SK-N-SH (cell line): ENCODE results near the gene MFSD8. TPM values are rescaled to one million over a fixed set of nuclear protein-coding genes. Genes with fewer than 3 reads are reported as not detected.

Source experiments
- CTCF ChIA-PET: fragments of 300-600, 350-600 bp; formaldehyde crosslinking; extraction: SDS; loops from one replicate; lab custom pipeline; 2021; lab: Yijun Ruan, JAX
- POLR2A ChIA-PET: fragments of 350-600 bp; sonication (Branson Sonifier 250); formaldehyde crosslinking; extraction: SDS; loops from one replicate; lab custom pipeline; 2020; ENCODE audit warnings: antibody characterized with exemption, inconsistent platforms; lab: Yijun Ruan, JAX
- DNase-seq: peaks from one replicate; pipeline ENCODE4 v3.0.0; 2012
- H2AFZ ChIP-seq: fragments of 200-600 bp; sonication (generic); 2 replicates; pipeline ENCODE4 v1.8.1; 2016; ENCODE audit warnings: antibody characterized with exemption, mild to moderate bottlenecking, low read depth
- H3F3A ChIP-seq: fragments of 200-600 bp; sonication (generic); replicated peaks from 2 replicates; pipeline ENCODE3; 2016; ENCODE audit warnings: antibody characterized with exemption, mild to moderate bottlenecking; ENCODE audit not compliant: insufficient read depth
- H3K27ac ChIP-seq, 2 experiments: fragments of 200-500 bp in 1 of 2; fragments of 200-600 bp in 1 of 2; sonication (Bioruptor generic) in 1 of 2; sonication (generic), shearing (Covaris generic) in 1 of 2; 2 replicates each; pipeline versions ENCODE4 v1.5.1 to v1.6.1; 2014 to 2016; ENCODE audit warnings: low read depth in 2 of 2, inconsistent platforms in 1 of 2, low read length in 1 of 2, mild to moderate bottlenecking in 1 of 2, mixed read lengths in 1 of 2
- H3K27me3 ChIP-seq: fragments of 200-600 bp; sonication (generic), shearing (Covaris generic); 2 replicates; pipeline ENCODE4 v1.6.1; 2016; ENCODE audit warnings: mixed run types; ENCODE audit not compliant: insufficient read depth
- H3K36me3 ChIP-seq, 2 experiments: fragments of 200-500 bp in 1 of 2; fragments of 200-600 bp in 1 of 2; sonication (Bioruptor generic) in 1 of 2; sonication (generic) in 1 of 2; replicated peaks in 1 of 2; 2 replicates each; pipeline versions ENCODE3 to v1.5.1; 2014 to 2016; ENCODE audit warnings: low read length in 1 of 2, mild to moderate bottlenecking in 1 of 2; ENCODE audit not compliant: insufficient read depth in 2 of 2, control insufficient read depth in 1 of 2
- H3K4me1 ChIP-seq, 2 experiments: fragments of 200-500 bp in 1 of 2; fragments of 200-600 bp in 1 of 2; sonication (Bioruptor generic) in 1 of 2; sonication (generic), shearing (Covaris generic) in 1 of 2; 2 replicates each; pipeline versions ENCODE4 v1.5.1 to v1.6.1; 2014 to 2016; ENCODE audit warnings: low read depth in 1 of 2, low read length in 1 of 2, mixed run types in 1 of 2; ENCODE audit not compliant: insufficient read depth in 2 of 2, control insufficient read depth in 1 of 2
- H3K4me2 ChIP-seq: fragments of 200-600 bp; sonication (generic), shearing (Covaris generic); 2 replicates; pipeline ENCODE4 v1.6.1; 2017; ENCODE audit warnings: mixed run types
- H3K4me3 ChIP-seq, 2 experiments: fragments of 200-500 bp in 1 of 2; fragments of 200-600 bp in 1 of 2; sonication (Bioruptor generic) in 1 of 2; sonication (generic), shearing (Covaris generic) in 1 of 2; 2 replicates each; pipeline versions ENCODE4 v1.5.1 to v1.8.1; 2014 to 2016; ENCODE audit warnings: low read depth in 2 of 2, inconsistent platforms in 1 of 2, low read length in 1 of 2, mild to moderate bottlenecking in 1 of 2, mixed read lengths in 1 of 2, moderate library complexity in 1 of 2
- H3K79me2 ChIP-seq: fragments of 200-600 bp; sonication (generic); 2 replicates; pipeline ENCODE4 v1.8.1; 2017; ENCODE audit warnings: mild to moderate bottlenecking; ENCODE audit not compliant: insufficient read depth
- H3K9ac ChIP-seq: fragments of 200-600 bp; sonication (generic); 2 replicates; pipeline ENCODE4 v1.6.1; 2017; ENCODE audit warnings: mixed run types
- H3K9me2 ChIP-seq: fragments of 200-600 bp; sonication (generic); 2 replicates; pipeline ENCODE4 v1.6.1; 2017; ENCODE audit warnings: mixed run types
- H3K9me3 ChIP-seq: fragments of 200-600 bp; sonication (generic); 2 replicates; pipeline ENCODE4 v1.6.1; 2017; ENCODE audit warnings: mixed run types, mild to moderate bottlenecking, moderate library complexity
- H4K20me1 ChIP-seq: fragments of 200-600 bp; sonication (generic); 2 replicates; pipeline ENCODE4 v1.6.1; 2017; ENCODE audit warnings: mild to moderate bottlenecking, mixed run types; ENCODE audit not compliant: insufficient read depth
- CTCF ChIP-seq: fragments of 200-600 bp; sonication (generic); IDR thresholded peaks from 2 replicates; pipeline ENCODE4 v1.6.1; 2017; ENCODE audit warnings: antibody characterized with exemption, mild to moderate bottlenecking, moderate library complexity
- EZH2phosphoT487 ChIP-seq: fragments of 200-600 bp; sonication (generic); IDR thresholded peaks from 2 replicates; pipeline ENCODE4 v1.6.1; 2017; ENCODE audit warnings: low read depth, mixed run types, mild to moderate bottlenecking, antibody characterized with exemption, moderate library complexity, borderline replicate concordance
- FOXJ3 ChIP-seq: sonication (generic); formaldehyde crosslinking; IDR thresholded peaks from 2 replicates; pipeline ENCODE4 v1.5.1; 2020; ENCODE audit warnings: mild to moderate bottlenecking, missing genetic modification reagents
- IRF3 ChIP-seq: fragments of 150-350 bp; IDR thresholded peaks from 2 replicates; pipeline ENCODE4 v1.6.1; 2016; ENCODE audit warnings: mild to moderate bottlenecking, low read depth, low read length
- MAX ChIP-seq: IDR thresholded peaks from 2 replicates; pipeline ENCODE4 v1.4.0; 2012; ENCODE audit warnings: low read depth
- MEF2A ChIP-seq: IDR thresholded peaks from 2 replicates; pipeline ENCODE4 v1.4.0; 2012; ENCODE audit warnings: low read depth, borderline replicate concordance
- MXI1 ChIP-seq: IDR thresholded peaks from 2 replicates; pipeline ENCODE4 v1.6.1; 2012; ENCODE audit warnings: mild to moderate bottlenecking, low read depth, low read length, improper control_type of control experiment
- NFIC ChIP-seq: IDR thresholded peaks from 2 replicates; pipeline ENCODE4 v1.4.0; 2012; ENCODE audit warnings: borderline replicate concordance
- PBX3 ChIP-seq: IDR thresholded peaks from 2 replicates; pipeline ENCODE4; 2012
- RAD21 ChIP-seq: IDR thresholded peaks from 2 replicates; pipeline ENCODE4 v1.6.1; 2012; ENCODE audit warnings: mild to moderate bottlenecking, low read length
- RCOR1 ChIP-seq: fragments of 150-350 bp; IDR thresholded peaks from 2 replicates; pipeline ENCODE4 v1.6.1; 2017; ENCODE audit warnings: antibody characterized with exemption, low read length
- REST ChIP-seq: IDR thresholded peaks from 2 replicates; pipeline ENCODE4 v1.6.1; 2012; ENCODE audit warnings: mild to moderate bottlenecking, low read depth, low read length, moderate library complexity
- RFX5 ChIP-seq: IDR thresholded peaks from 2 replicates; pipeline ENCODE4 v1.6.1; 2012; ENCODE audit warnings: mild to moderate bottlenecking, improper control_type of control experiment, low read length
- SIN3A ChIP-seq: IDR thresholded peaks from 2 replicates; pipeline ENCODE4 v1.6.1; 2012; ENCODE audit warnings: low read depth, mild to moderate bottlenecking, low read length, moderate library complexity, borderline replicate concordance
- USF1 ChIP-seq: IDR thresholded peaks from 2 replicates; pipeline ENCODE4 v1.4.0; 2012; ENCODE audit warnings: low read depth, borderline replicate concordance
- ZBTB33 ChIP-seq: IDR thresholded peaks from 2 replicates; pipeline ENCODE4 v1.4.0; 2012; ENCODE audit warnings: low read depth, borderline replicate concordance
- WGBS: methylation state at CpG from one replicate; pipeline ENCODE4 v1.1.6; 2017; ENCODE audit warnings: low lambda C conversion rate; 5-methylcytosine and 5-hydroxymethylcytosine counted together
- polyA plus RNA-seq, 3 experiments: library from polyadenylated mRNA; depleted of rRNA; stranded (reverse); fragments of >200 nt; gene quantifications; 2 replicates each; pipeline ENCODE4 v1.2.3, GENCODE V29; 2012

The MFSD8 gene
- polyA plus RNA-seq, 1 of the 3 experiments (the other 2 are of a cell fraction) = 7.5 TPM

GRCh38 chr4:127920521-127920920, 44.5 kb downstream of the MFSD8 start:
- Histone ChIP-seq H3K4me1 (no peaks in the 10 kb centered on the region), H2AFZ (no peak overlapping the region), H3K9me3 (no peaks in the 10 kb centered on the region), H3K79me2 (no peaks in the 10 kb centered on the region), H3K9me2 (no peaks in the 10 kb centered on the region), H3K27me3 (no peaks in the 10 kb centered on the region), H3F3A (peaks cover 14% of the 10 kb centered on the region), H4K20me1 (no peaks in the 10 kb centered on the region), H3K27ac (no peak overlapping the region), H3K36me3 (peaks cover 35 to 51% of the 10 kb centered on the region in 2 experiments), H3K4me2 (no peak overlapping the region), H3K9ac (no peak overlapping the region), H3K4me3 (no peak overlapping the region)
- CTCF ChIA-PET = no interaction called here
- TF ChIP-seq MXI1 (no peak), NFIC (no peak), SIN3A (no peak), RCOR1 (no peak), RAD21 (no peak), FOXJ3 (no peak)
- WGBS = 97% methylated on average over 3 of the region's 3 CpGs
- POLR2A ChIA-PET = no interaction called here
- no peak for DNase-seq

- H3K4me1 ChIP-seq = no peaks in the 10 kb centered on the region
- H3F3A ChIP-seq = peaks cover 14% of the 10 kb centered on the region
- H3K4me3 ChIP-seq = no peak overlapping the region
- POLR2A ChIA-PET = no interaction called here
- no peak overlapping the region for H3K4me2 ChIP-seq
- no peak for DNase-seq
- no peaks in the 10 kb centered on the region for H4K20me1 ChIP-seq
- no peaks in the 10 kb centered on the region for H3K79me2 ChIP-seq
- H3K9ac ChIP-seq = no peak overlapping the region
- H3K36me3 ChIP-seq = peaks cover 35 to 44% of the 10 kb centered on the region in 2 experiments
- no peak for TF ChIP-seq ZBTB33
- no peak for TF ChIP-seq SIN3A
- no peak for TF ChIP-seq CTCF
- no peak for TF ChIP-seq MAX
- no peak for TF ChIP-seq EZH2phosphoT487
- TF ChIP-seq PBX3 = no peak
- no peak for TF ChIP-seq RFX5
- TF ChIP-seq USF1 = no peak
- TF ChIP-seq MEF2A = no peak
- TF ChIP-seq REST = no peak
- no peak for TF ChIP-seq IRF3
- TF ChIP-seq MXI1 = no peak
- no peak for TF ChIP-seq NFIC
- TF ChIP-seq, all 33 proteins: peak for 0
- Histone ChIP-seq H3K9me3 (no peaks in the 10 kb centered on the region), H2AFZ (no peak overlapping the region), H3K9me2 (no peaks in the 10 kb centered on the region), H3K27me3 (no peaks in the 10 kb centered on the region), H3K27ac (no peak overlapping the region)
- CTCF ChIA-PET = interaction anchor here (1.2 to 1.5 kb wide), 2 partner anchors 18 to 48 kb away, joined by 3 read pairs; partner anchors contain the start of genes ABHD18 and MFSD8
Measured at GRCh38 chr4:127917151-127917550, 47.8 kb downstream of the MFSD8 start.
